Ovary (tissue), 3 donors: ENCODE measurements around the gene MFSD2A.

Experiments used
- CTCF ChIP-seq, 3 donors: fragments of 450-650 bp in 2 of 3; fragments of 200-600 bp in 1 of 3; IDR thresholded peaks; one replicate each; pipeline versions ENCODE4 v1.5.1 to v1.8.0; 2016 to 2022; ENCODE audit warnings: antibody characterized with exemption in 3 of 3, mild to moderate bottlenecking in 1 of 3
- POLR2A ChIP-seq: fragments of 450-650 bp; IDR thresholded peaks from one replicate; pipeline ENCODE4 v1.6.1; 2017; ENCODE audit warnings: antibody characterized with exemption, mild to moderate bottlenecking, moderate library complexity
- donor health status: DM: no; HTN: no; CAD: no.

- TF ChIP-seq POLR2A (no peak), CTCF (IDR thresholded peaks at IDR 0.05) (no peak)
These were observed 21.8 kb downstream of the MFSD2A start for GRCh38 chr1:39976732-39977131.
